K562 (cell line): ENCODE data around the gene RNF187. TPM values are rescaled to one million over a fixed set of nuclear protein-coding genes. Genes with fewer than 3 reads are reported as not detected.

Source experiments
- CBFA2T2 ChIP-seq: fragments of 450-650 bp; conservative IDR thresholded peaks from 2 replicates; pipeline ENCODE4 v1.6.1; 2017; ENCODE audit warnings: mild to moderate bottlenecking
- CEBPB ChIP-seq: fragments of 450-650 bp; IDR thresholded peaks from 2 replicates; pipeline ENCODE4 v1.6.1; 2016; ENCODE audit warnings: missing genetic modification characterization, missing compliant biosample characterization
- ELF4 ChIP-seq: fragments of 450-650 bp; formaldehyde crosslinking; IDR thresholded peaks from 2 replicates; pipeline ENCODE4 v1.4.0; 2022; ENCODE audit warnings: missing genetic modification characterization
- HDGF ChIP-seq: fragments of 450-650 bp; IDR thresholded peaks from 2 replicates; pipeline ENCODE4 v1.6.1; 2016
- ILF3 ChIP-seq: fragments of 450-650 bp; IDR thresholded peaks from 2 replicates; pipeline ENCODE4 v1.6.1; 2018; ENCODE audit warnings: antibody characterized with exemption, mild to moderate bottlenecking, moderate library complexity, borderline replicate concordance
- JUNB ChIP-seq: fragments of 450-650 bp; formaldehyde crosslinking; conservative IDR thresholded peaks from 2 replicates; pipeline ENCODE4 v1.4.0; 2020; ENCODE audit warnings: mild to moderate bottlenecking
- KDM1A ChIP-seq, 2 experiments: fragments of 450-650 bp; IDR thresholded peaks; 2 replicates each; pipeline ENCODE4 v1.6.1; 2016; ENCODE audit warnings: mild to moderate bottlenecking in 2 of 2
- TARDBP ChIP-seq: fragments of 450-650 bp; IDR thresholded peaks from 2 replicates; pipeline ENCODE4 v1.6.1; 2016
- ZNF408 ChIP-seq: fragments of 250-450 bp; sonication (Bioruptor Pico); IDR thresholded peaks from 2 replicates; pipeline ENCODE4 v1.4.0; 2020; ENCODE audit warnings: low read depth, mild to moderate bottlenecking, moderate library complexity
- ZNF431 ChIP-seq: sonication (generic); formaldehyde crosslinking; IDR thresholded peaks from 2 replicates; pipeline ENCODE4 v1.8.0; 2022; ENCODE audit warnings: mild to moderate bottlenecking, missing genetic modification reagents
- ZZZ3 ChIP-seq: fragments of 450-650 bp; IDR thresholded peaks from 2 replicates; pipeline ENCODE4 v1.6.1; 2016; ENCODE audit warnings: antibody characterized with exemption, mild to moderate bottlenecking, moderate library complexity
- polyA plus RNA-seq, 8 experiments: library from polyadenylated mRNA; depleted of rRNA in 4 of 8; stranded (reverse) in 5 of 8; unstranded in 3 of 8; fragments of >200 nt; fragmentation: Nextera tagmentation in 2 of 8; fragmentation: Illumina TruSeq in 1 of 8; extraction: Ambion mirVana in 2 of 8; extraction: Trizol in 1 of 8; gene quantifications; 2 replicates each; pipeline versions ENCODE4 v1.2.1 to v1.2.3, GENCODE V29; 2011 to 2014; ENCODE audit warnings: inconsistent platforms in 1 of 8, missing spikeins in 1 of 8
- total RNA-seq, 7 experiments: library from RNA; depleted of rRNA in 6 of 7; stranded (reverse); fragments of >200 nt in 6 of 7; fragmentation: Illumina TruSeq in 2 of 7; extraction: Trizol in 2 of 7; gene quantifications; 2 replicates each; pipeline versions ENCODE4 v1.2.1 to v1.2.3, GENCODE V29; 2011 to 2021; ENCODE audit warnings: low replicate concordance in 1 of 7
- TF ChIP-seq, protein P1 (sequence below): IDR thresholded peaks from 2 replicates; pipeline ENCODE4 v1.6.1; 2011; ENCODE audit warnings: borderline replicate concordance, low read depth, mild to moderate bottlenecking, moderate library complexity, low read length; ENCODE audit not compliant: insufficient read depth, poor library complexity, severe bottlenecking
- TF ChIP-seq, protein P2 (sequence below), 2 experiments: fragments of 450-650 bp in 1 of 2; IDR thresholded peaks; 2 replicates each; pipeline ENCODE4 v1.6.1; 2011 to 2017; ENCODE audit warnings: low read depth in 2 of 2, antibody characterized with exemption in 1 of 2, borderline replicate concordance in 1 of 2, low read length in 1 of 2, mild to moderate bottlenecking in 1 of 2, mixed read lengths in 1 of 2; ENCODE audit not compliant: control insufficient read depth in 1 of 2
- TF ChIP-seq, protein P3 (sequence below): fragments of 250-450 bp; sonication (Bioruptor Pico); IDR thresholded peaks from 2 replicates; pipeline ENCODE4 v1.5.0; 2020; ENCODE audit warnings: mild to moderate bottlenecking, borderline replicate concordance
- TF ChIP-seq, protein P4 (sequence below): IDR thresholded peaks from 3 replicates; pipeline ENCODE4 v1.6.1; 2011; ENCODE audit warnings: borderline replicate concordance, mild to moderate bottlenecking, moderate library complexity; ENCODE audit not compliant: insufficient read length; ENCODE audit errors: extremely low read depth

RNF187 gene
- total and polyA plus RNA-seq, 9 of the 15 experiments (the other 6 are each of a cell fraction or from before 2014, with no cell fraction given), result 2.3 to 119 (median 41.9) TPM

DNA sequence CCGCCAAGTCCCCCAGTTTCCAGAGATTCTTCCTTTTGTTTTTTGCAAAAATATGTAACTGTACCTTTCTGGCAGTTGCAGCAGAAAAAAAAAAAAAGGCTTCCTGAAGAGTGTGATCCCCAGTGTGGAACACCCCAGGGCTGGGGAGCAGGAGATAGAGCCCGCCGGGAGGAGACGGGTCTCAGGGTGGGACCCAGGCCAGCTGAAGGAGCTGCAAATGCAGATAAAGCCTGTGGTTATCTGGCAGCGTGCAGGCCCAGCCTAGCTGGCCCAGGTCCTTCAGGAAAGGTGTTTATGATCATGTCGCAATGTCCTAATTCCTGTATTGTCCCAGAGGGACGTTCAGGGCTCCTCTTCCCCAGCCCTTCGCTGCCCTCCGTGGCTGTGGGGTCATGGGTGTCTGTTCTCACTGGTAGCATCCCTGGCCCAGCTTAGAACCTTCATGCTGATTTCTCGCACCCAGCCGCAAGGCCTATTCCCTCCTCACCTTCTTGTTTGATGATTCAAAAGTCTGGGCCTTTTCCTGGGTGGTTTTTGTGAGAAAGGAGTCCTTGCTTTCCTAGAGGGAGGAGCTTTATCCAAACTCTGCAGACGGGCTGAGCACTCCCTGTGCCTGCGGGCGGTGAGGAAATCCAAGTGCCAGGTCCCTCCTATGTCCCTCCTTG, 26.2 kb downstream of the RNF187 start (continued):
- TF ChIP-seq, protein P1, sequence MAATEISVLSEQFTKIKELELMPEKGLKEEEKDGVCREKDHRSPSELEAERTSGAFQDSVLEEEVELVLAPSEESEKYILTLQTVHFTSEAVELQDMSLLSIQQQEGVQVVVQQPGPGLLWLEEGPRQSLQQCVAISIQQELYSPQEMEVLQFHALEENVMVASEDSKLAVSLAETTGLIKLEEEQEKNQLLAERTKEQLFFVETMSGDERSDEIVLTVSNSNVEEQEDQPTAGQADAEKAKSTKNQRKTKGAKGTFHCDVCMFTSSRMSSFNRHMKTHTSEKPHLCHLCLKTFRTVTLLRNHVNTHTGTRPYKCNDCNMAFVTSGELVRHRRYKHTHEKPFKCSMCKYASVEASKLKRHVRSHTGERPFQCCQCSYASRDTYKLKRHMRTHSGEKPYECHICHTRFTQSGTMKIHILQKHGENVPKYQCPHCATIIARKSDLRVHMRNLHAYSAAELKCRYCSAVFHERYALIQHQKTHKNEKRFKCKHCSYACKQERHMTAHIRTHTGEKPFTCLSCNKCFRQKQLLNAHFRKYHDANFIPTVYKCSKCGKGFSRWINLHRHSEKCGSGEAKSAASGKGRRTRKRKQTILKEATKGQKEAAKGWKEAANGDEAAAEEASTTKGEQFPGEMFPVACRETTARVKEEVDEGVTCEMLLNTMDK, result no peak
- TF ChIP-seq, protein P2, sequence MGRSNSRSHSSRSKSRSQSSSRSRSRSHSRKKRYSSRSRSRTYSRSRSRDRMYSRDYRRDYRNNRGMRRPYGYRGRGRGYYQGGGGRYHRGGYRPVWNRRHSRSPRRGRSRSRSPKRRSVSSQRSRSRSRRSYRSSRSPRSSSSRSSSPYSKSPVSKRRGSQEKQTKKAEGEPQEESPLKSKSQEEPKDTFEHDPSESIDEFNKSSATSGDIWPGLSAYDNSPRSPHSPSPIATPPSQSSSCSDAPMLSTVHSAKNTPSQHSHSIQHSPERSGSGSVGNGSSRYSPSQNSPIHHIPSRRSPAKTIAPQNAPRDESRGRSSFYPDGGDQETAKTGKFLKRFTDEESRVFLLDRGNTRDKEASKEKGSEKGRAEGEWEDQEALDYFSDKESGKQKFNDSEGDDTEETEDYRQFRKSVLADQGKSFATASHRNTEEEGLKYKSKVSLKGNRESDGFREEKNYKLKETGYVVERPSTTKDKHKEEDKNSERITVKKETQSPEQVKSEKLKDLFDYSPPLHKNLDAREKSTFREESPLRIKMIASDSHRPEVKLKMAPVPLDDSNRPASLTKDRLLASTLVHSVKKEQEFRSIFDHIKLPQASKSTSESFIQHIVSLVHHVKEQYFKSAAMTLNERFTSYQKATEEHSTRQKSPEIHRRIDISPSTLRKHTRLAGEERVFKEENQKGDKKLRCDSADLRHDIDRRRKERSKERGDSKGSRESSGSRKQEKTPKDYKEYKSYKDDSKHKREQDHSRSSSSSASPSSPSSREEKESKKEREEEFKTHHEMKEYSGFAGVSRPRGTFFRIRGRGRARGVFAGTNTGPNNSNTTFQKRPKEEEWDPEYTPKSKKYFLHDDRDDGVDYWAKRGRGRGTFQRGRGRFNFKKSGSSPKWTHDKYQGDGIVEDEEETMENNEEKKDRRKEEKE (IDR thresholded peaks at IDR 0.05; ENCODE audit: borderline replicate concordance in 1 of 2, control insufficient read depth in 1 of 2, low read depth in 2 of 2, low read length in 1 of 2), result no peak
- TF ChIP-seq, protein P3, sequence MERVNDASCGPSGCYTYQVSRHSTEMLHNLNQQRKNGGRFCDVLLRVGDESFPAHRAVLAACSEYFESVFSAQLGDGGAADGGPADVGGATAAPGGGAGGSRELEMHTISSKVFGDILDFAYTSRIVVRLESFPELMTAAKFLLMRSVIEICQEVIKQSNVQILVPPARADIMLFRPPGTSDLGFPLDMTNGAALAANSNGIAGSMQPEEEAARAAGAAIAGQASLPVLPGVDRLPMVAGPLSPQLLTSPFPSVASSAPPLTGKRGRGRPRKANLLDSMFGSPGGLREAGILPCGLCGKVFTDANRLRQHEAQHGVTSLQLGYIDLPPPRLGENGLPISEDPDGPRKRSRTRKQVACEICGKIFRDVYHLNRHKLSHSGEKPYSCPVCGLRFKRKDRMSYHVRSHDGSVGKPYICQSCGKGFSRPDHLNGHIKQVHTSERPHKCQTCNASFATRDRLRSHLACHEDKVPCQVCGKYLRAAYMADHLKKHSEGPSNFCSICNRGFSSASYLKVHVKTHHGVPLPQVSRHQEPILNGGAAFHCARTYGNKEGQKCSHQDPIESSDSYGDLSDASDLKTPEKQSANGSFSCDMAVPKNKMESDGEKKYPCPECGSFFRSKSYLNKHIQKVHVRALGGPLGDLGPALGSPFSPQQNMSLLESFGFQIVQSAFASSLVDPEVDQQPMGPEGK (CRISPR knock-in tag), result no peak
- peak; percentile 95 for TF ChIP-seq ELF4 (CRISPR knock-in tag)
- TF ChIP-seq ILF3, result 0 out of 2 replicates have a peak, but pooled peaks have one; percentile 68
- peak; percentile 87 to 90 for TF ChIP-seq KDM1A (IDR thresholded peaks at IDR 0.05)
- TF ChIP-seq CEBPB (tag), result peak; percentile 99
- TF ChIP-seq ZNF408, result no peak
- no peak for TF ChIP-seq ZZZ3
- no peak for TF ChIP-seq HDGF
- peak; percentile 100 for TF ChIP-seq CBFA2T2
- TF ChIP-seq, protein P4, sequence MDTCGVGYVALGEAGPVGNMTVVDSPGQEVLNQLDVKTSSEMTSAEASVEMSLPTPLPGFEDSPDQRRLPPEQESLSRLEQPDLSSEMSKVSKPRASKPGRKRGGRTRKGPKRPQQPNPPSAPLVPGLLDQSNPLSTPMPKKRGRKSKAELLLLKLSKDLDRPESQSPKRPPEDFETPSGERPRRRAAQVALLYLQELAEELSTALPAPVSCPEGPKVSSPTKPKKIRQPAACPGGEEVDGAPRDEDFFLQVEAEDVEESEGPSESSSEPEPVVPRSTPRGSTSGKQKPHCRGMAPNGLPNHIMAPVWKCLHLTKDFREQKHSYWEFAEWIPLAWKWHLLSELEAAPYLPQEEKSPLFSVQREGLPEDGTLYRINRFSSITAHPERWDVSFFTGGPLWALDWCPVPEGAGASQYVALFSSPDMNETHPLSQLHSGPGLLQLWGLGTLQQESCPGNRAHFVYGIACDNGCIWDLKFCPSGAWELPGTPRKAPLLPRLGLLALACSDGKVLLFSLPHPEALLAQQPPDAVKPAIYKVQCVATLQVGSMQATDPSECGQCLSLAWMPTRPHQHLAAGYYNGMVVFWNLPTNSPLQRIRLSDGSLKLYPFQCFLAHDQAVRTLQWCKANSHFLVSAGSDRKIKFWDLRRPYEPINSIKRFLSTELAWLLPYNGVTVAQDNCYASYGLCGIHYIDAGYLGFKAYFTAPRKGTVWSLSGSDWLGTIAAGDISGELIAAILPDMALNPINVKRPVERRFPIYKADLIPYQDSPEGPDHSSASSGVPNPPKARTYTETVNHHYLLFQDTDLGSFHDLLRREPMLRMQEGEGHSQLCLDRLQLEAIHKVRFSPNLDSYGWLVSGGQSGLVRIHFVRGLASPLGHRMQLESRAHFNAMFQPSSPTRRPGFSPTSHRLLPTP, result no peak
- TF ChIP-seq ZNF431 (CRISPR knock-in tag), result peak; percentile 80; the same call in 1 of the 2 replicates
- TF ChIP-seq TARDBP, result peak; percentile 96
- TF ChIP-seq JUNB (CRISPR knock-in tag), result no peak
